Amniotic stem cell (primary cell): Measurements from ENCODE around the gene TMEM63A.
"Not testable (repeated sequence)": the region's sequence is repeated elsewhere in the genome, so short reads cannot be mapped to it uniquely, and the experiment has no call there.

Source experiments
- DNase-seq: peaks from one replicate; lab custom pipeline; 2025; lab: John Stamatoyannopoulos, UW

Gene TMEM63A

GRCh38 chr1:225908773-225909172 lies 26.6 kb upstream of the TMEM63A start:
- DNase-seq = no peak

- DNase-seq = no peak
Observed at GRCh38 chr1:225908013-225908640, 25.9 kb upstream of the TMEM63A start.

GRCh38 chr1:225907341-225907740 lies 25.2 kb upstream of the TMEM63A start:
- no peak for DNase-seq

GRCh38 chr1:225906467-225906866 lies 24.3 kb upstream of the TMEM63A start:
- no peak for DNase-seq

DNA sequence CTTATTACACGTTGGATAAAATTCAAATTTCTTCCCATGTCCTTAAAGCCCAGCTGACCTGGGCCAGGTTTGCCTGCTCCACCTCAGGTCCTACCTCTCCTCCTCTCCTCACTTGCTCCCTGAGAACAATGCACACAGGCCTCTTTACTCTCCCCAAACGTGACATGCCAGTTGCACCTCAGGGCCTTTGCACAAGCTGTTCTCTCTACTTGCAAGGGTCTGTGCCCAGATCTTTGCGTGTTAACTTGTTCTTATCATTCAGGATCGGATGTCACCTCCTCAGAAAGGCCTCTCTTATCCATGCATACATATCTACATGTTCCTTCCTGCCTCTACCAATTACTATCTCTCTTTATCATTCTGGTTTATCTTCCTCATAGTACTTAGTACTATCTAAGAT lies 21.4 kb upstream of the TMEM63A start:
- DNase-seq = no peak

- DNase-seq = no peak
Observed at GRCh38 chr1:225899044-225899925, 17.1 kb upstream of the TMEM63A start.

GRCh38 chr1:225897595-225898514 lies 15.7 kb upstream of the TMEM63A start:
- DNase-seq = no peak

DNA sequence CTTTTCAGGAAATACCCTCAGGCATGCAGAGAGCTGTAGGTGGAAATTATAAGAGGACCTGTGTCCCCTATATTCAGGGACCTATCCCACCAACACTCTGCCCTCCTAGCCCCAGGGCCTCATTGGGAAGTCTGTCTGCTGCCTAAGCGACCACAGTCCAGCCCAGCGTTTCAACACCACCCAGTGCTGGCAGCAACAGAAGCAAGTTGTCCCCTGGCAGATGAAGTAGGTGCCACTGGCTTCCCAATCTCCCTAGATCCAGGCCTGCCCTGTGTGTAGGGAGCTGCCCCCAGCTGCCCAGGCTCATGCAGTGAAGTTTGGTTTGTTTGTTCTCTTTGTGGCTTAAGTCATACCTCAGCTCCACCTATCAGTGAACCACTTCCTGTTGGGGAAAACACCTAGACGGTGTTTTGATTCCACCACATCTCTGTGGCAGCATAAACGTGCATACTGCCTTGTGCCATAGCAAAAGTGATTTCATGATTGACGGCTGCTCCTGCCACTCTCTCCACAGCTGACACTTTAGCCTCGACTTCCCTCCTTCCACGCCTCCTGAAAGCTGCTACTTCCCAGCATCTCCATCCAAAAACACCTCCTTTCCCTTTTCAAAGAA lies 14.9 kb upstream of the TMEM63A start:
- no peak for DNase-seq

- DNase-seq = no peak
Observed at GRCh38 chr1:225896494-225896893, 14.3 kb upstream of the TMEM63A start.

DNA sequence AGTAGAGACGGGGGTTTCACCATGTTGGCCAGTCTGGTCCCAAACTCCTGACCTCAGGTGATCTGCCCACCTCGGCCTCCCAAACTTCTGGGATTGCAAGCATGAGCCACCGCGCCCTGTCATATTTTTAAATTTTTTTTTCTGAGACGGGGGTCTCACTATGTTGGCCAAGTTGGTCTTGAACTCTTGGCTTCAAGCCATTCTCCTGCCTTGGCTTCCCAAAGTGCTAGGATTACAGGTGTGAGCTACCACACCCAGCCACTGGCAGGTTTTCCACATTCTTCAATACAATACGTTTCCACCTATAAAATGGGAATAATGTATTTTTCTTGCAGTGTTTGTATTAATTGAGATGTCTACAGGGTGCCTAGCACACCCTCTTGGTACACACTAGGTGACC lies 10.1 kb upstream of the TMEM63A start:
- no peak for DNase-seq

GRCh38 chr1:225891229-225891972 lies 9.2 kb upstream of the TMEM63A start:
- no peak for DNase-seq

GRCh38 chr1:225890346-225891228 lies 8.4 kb upstream of the TMEM63A start:
- no peak for DNase-seq

- no peak for DNase-seq
Observed at GRCh38 chr1:225889743-225890142, 7.6 kb upstream of the TMEM63A start.

DNA sequence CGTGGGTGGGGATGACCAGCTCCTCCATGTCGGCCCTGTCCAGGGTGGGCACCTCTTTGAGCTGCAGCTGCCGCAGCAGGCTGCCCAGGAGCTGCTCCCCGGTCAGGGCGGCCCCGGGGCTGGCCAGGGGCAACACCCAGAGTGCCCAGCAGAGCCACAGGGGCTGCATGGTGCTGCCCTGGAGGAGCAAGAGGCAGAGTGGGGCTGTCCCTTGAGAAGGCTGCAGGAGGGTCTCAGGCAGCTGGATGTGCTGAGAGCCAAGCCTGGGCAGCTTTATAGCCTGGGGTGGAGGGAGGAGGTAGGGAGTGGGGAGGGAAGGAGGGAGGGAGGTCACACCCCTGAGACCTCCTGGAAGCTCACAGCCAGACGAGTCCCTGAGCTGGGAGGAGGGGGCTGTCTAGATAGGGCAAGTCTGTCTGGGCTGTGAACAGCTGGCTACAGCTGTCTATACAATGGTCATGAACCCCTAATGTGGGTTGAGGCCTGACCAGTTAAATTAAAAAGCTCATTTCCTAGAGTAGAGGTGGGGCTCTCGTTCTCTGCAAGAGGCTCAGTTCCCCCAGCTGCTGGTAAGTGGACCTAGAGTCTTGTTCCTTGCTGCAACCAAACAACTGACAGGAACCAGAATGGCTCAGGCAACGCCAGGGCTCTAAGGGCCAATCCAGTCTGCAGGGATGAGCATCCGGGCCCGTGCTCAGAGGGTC lies 6.9 kb upstream of the TMEM63A start, which contains the start of gene LEFTY1:
Gene LEFTY1, minus strand, starts transcription at position 249 of the 704 bp plus-strand sequence. Its CDS starts 80 bp downstream, at position 169.
- no peak for DNase-seq

DNA sequence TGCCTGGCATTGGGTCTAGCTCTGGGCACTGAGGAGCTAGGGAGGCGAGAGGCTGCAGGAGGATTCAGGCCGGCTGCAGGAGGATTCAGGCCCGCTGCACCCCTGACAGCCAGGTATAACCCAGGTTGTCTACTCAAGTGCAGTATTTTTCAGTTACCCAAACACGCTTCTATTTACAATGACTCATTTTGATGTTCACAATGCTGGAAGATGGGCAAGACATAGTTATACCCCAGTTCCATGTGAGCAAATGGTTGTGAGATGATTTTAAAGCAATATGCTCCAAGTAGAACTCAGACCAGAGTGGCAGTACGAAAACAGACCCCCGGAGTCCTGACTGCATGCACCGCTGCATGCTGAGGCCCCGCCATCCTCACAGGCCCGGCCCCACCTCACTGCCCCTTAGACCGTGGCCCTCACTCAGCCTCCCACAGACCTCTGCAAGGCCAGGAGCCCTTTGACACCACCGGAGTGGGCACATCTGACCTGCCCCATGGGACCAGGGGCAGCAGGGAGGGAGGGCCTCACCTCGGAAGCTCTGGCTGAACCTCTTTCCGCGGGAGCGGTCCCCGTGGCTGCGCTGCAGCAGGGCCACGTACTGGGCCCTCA lies 6.2 kb upstream of the TMEM63A start:
- DNase-seq = no peak

DNA sequence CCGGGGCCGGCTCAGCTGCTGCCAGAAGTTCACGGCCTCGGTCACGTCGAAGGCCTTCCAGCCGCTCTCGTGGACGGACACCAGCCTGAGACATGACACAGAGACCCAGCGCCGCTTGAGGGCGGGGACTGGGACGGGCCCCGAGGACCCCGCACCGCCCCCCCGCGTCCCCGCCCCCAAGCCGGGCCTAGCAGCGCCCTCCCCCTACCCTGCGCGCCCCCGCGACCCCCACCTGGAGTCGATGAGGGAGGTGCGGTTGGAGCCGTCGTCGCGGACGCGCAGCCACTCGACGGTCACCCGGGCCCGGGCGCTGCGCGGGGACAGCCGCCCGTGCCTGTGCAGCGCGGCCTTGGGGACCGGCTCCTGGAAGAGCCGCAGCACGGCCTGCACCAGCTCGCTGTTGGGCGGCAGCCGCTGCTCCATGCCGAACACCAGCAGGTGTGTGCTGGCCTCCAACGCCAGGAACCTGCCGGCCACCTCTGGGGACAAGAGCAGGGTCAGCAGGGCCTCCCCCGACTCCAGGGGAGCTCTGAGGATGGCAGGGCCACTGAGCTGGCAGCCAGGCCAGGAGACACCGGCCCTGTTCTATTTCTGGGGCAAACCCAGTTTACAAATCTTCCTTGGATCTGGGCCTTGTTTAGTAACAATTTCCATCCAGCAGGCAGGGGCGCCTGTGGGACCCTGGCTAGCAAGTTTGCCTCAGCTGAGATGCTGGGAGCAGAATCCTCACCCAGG lies 5.5 kb upstream of the TMEM63A start:
- DNase-seq = not testable (repeated sequence)

GRCh38 chr1:225887030-225887314 lies 4.8 kb upstream of the TMEM63A start:
- no peak for DNase-seq
